SK-N-SH (cell line): Measurements from ENCODE around the gene CKAP2L. TPM values are rescaled to one million over a fixed set of nuclear protein-coding genes. Genes with fewer than 3 reads are reported as not detected.

Experiments
- CTCF ChIA-PET: fragments of 300-600, 350-600 bp; formaldehyde crosslinking; extraction: SDS; loops from one replicate; lab custom pipeline; 2021; lab: Yijun Ruan, JAX
- POLR2A ChIA-PET: fragments of 350-600 bp; sonication (Branson Sonifier 250); formaldehyde crosslinking; extraction: SDS; loops from one replicate; lab custom pipeline; 2020; ENCODE audit warnings: antibody characterized with exemption, inconsistent platforms; lab: Yijun Ruan, JAX
- DNase-seq: peaks from one replicate; pipeline ENCODE4 v3.0.0; 2012
- H2AFZ ChIP-seq: fragments of 200-600 bp; sonication (generic); 2 replicates; pipeline ENCODE4 v1.8.1; 2016; ENCODE audit warnings: antibody characterized with exemption, mild to moderate bottlenecking, low read depth
- H3F3A ChIP-seq: fragments of 200-600 bp; sonication (generic); replicated peaks from 2 replicates; pipeline ENCODE3; 2016; ENCODE audit warnings: antibody characterized with exemption, mild to moderate bottlenecking; ENCODE audit not compliant: insufficient read depth
- H3K27ac ChIP-seq, 2 experiments: fragments of 200-500 bp in 1 of 2; fragments of 200-600 bp in 1 of 2; sonication (Bioruptor generic) in 1 of 2; sonication (generic), shearing (Covaris generic) in 1 of 2; 2 replicates each; pipeline versions ENCODE4 v1.5.1 to v1.6.1; 2014 to 2016; ENCODE audit warnings: low read depth in 2 of 2, inconsistent platforms in 1 of 2, low read length in 1 of 2, mild to moderate bottlenecking in 1 of 2, mixed read lengths in 1 of 2
- H3K27me3 ChIP-seq: fragments of 200-600 bp; sonication (generic), shearing (Covaris generic); 2 replicates; pipeline ENCODE4 v1.6.1; 2016; ENCODE audit warnings: mixed run types; ENCODE audit not compliant: insufficient read depth
- H3K36me3 ChIP-seq, 2 experiments: fragments of 200-500 bp in 1 of 2; fragments of 200-600 bp in 1 of 2; sonication (Bioruptor generic) in 1 of 2; sonication (generic) in 1 of 2; replicated peaks in 1 of 2; 2 replicates each; pipeline versions ENCODE3 to v1.5.1; 2014 to 2016; ENCODE audit warnings: low read length in 1 of 2, mild to moderate bottlenecking in 1 of 2; ENCODE audit not compliant: insufficient read depth in 2 of 2, control insufficient read depth in 1 of 2
- H3K4me1 ChIP-seq, 2 experiments: fragments of 200-500 bp in 1 of 2; fragments of 200-600 bp in 1 of 2; sonication (Bioruptor generic) in 1 of 2; sonication (generic), shearing (Covaris generic) in 1 of 2; 2 replicates each; pipeline versions ENCODE4 v1.5.1 to v1.6.1; 2014 to 2016; ENCODE audit warnings: low read depth in 1 of 2, low read length in 1 of 2, mixed run types in 1 of 2; ENCODE audit not compliant: insufficient read depth in 2 of 2, control insufficient read depth in 1 of 2
- H3K4me2 ChIP-seq: fragments of 200-600 bp; sonication (generic), shearing (Covaris generic); 2 replicates; pipeline ENCODE4 v1.6.1; 2017; ENCODE audit warnings: mixed run types
- H3K4me3 ChIP-seq, 2 experiments: fragments of 200-500 bp in 1 of 2; fragments of 200-600 bp in 1 of 2; sonication (Bioruptor generic) in 1 of 2; sonication (generic), shearing (Covaris generic) in 1 of 2; 2 replicates each; pipeline versions ENCODE4 v1.5.1 to v1.8.1; 2014 to 2016; ENCODE audit warnings: low read depth in 2 of 2, inconsistent platforms in 1 of 2, low read length in 1 of 2, mild to moderate bottlenecking in 1 of 2, mixed read lengths in 1 of 2, moderate library complexity in 1 of 2
- H3K79me2 ChIP-seq: fragments of 200-600 bp; sonication (generic); 2 replicates; pipeline ENCODE4 v1.8.1; 2017; ENCODE audit warnings: mild to moderate bottlenecking; ENCODE audit not compliant: insufficient read depth
- H3K9ac ChIP-seq: fragments of 200-600 bp; sonication (generic); 2 replicates; pipeline ENCODE4 v1.6.1; 2017; ENCODE audit warnings: mixed run types
- H3K9me2 ChIP-seq: fragments of 200-600 bp; sonication (generic); 2 replicates; pipeline ENCODE4 v1.6.1; 2017; ENCODE audit warnings: mixed run types
- H3K9me3 ChIP-seq: fragments of 200-600 bp; sonication (generic); 2 replicates; pipeline ENCODE4 v1.6.1; 2017; ENCODE audit warnings: mixed run types, mild to moderate bottlenecking, moderate library complexity
- H4K20me1 ChIP-seq: fragments of 200-600 bp; sonication (generic); 2 replicates; pipeline ENCODE4 v1.6.1; 2017; ENCODE audit warnings: mild to moderate bottlenecking, mixed run types; ENCODE audit not compliant: insufficient read depth
- CHD2 ChIP-seq: fragments of 150-350 bp; IDR thresholded peaks from 2 replicates; pipeline ENCODE4 v1.6.1; 2018; ENCODE audit warnings: low read length; ENCODE audit not compliant: partially characterized antibody
- EP300 ChIP-seq, 2 experiments: IDR thresholded peaks; 2 replicates each; pipeline versions ENCODE4 v1.4.0 to v1.6.1; 2012; ENCODE audit warnings: borderline replicate concordance in 1 of 2, low read depth in 1 of 2, low read length in 1 of 2
- EZH2phosphoT487 ChIP-seq: fragments of 200-600 bp; sonication (generic); IDR thresholded peaks from 2 replicates; pipeline ENCODE4 v1.6.1; 2017; ENCODE audit warnings: low read depth, mixed run types, mild to moderate bottlenecking, antibody characterized with exemption, moderate library complexity, borderline replicate concordance
- FOSL2 ChIP-seq: IDR thresholded peaks from 2 replicates; pipeline ENCODE4 v1.4.0; 2012; ENCODE audit warnings: low read depth, mild to moderate bottlenecking, moderate library complexity, borderline replicate concordance
- FOXJ3 ChIP-seq: sonication (generic); formaldehyde crosslinking; IDR thresholded peaks from 2 replicates; pipeline ENCODE4 v1.5.1; 2020; ENCODE audit warnings: mild to moderate bottlenecking, missing genetic modification reagents
- GATA2 ChIP-seq: sonication (generic); formaldehyde crosslinking; IDR thresholded peaks from 2 replicates; pipeline ENCODE4 v1.5.0; 2020; ENCODE audit warnings: mild to moderate bottlenecking, missing genetic modification reagents
- IRF3 ChIP-seq: fragments of 150-350 bp; IDR thresholded peaks from 2 replicates; pipeline ENCODE4 v1.6.1; 2016; ENCODE audit warnings: mild to moderate bottlenecking, low read depth, low read length
- MAX ChIP-seq: IDR thresholded peaks from 2 replicates; pipeline ENCODE4 v1.4.0; 2012; ENCODE audit warnings: low read depth
- MEF2A ChIP-seq: IDR thresholded peaks from 2 replicates; pipeline ENCODE4 v1.4.0; 2012; ENCODE audit warnings: low read depth, borderline replicate concordance
- NFIC ChIP-seq: IDR thresholded peaks from 2 replicates; pipeline ENCODE4 v1.4.0; 2012; ENCODE audit warnings: borderline replicate concordance
- NRF1 ChIP-seq: IDR thresholded peaks from 2 replicates; pipeline ENCODE4 v1.6.1; 2012; ENCODE audit warnings: low read depth, mild to moderate bottlenecking, low read length
- POLR2AphosphoS5 ChIP-seq: IDR thresholded peaks from 2 replicates; pipeline ENCODE4 v1.6.1; 2012; ENCODE audit warnings: low read depth, low read length
- RCOR1 ChIP-seq: fragments of 150-350 bp; IDR thresholded peaks from 2 replicates; pipeline ENCODE4 v1.6.1; 2017; ENCODE audit warnings: antibody characterized with exemption, low read length
- RFX5 ChIP-seq: IDR thresholded peaks from 2 replicates; pipeline ENCODE4 v1.6.1; 2012; ENCODE audit warnings: mild to moderate bottlenecking, improper control_type of control experiment, low read length
- TEAD4 ChIP-seq: IDR thresholded peaks from 2 replicates; pipeline ENCODE4 v1.4.0; 2012; ENCODE audit warnings: mild to moderate bottlenecking, borderline replicate concordance; ENCODE audit not compliant: insufficient read depth
- ZBTB33 ChIP-seq: IDR thresholded peaks from 2 replicates; pipeline ENCODE4 v1.4.0; 2012; ENCODE audit warnings: low read depth, borderline replicate concordance
- WGBS: methylation state at CpG from one replicate; pipeline ENCODE4 v1.1.6; 2017; ENCODE audit warnings: low lambda C conversion rate; 5-methylcytosine and 5-hydroxymethylcytosine counted together
- polyA plus RNA-seq, 3 experiments: library from polyadenylated mRNA; depleted of rRNA; stranded (reverse); fragments of >200 nt; gene quantifications; 2 replicates each; pipeline ENCODE4 v1.2.3, GENCODE V29; 2012

Gene CKAP2L
- polyA plus RNA-seq, 1 of the 3 experiments (the other 2 are of a cell fraction) = 2.9 TPM

GRCh38 chr2:112705575-112705974 lies 58.8 kb downstream of the CKAP2L start:
- WGBS = 83% methylated on average over 4 of the region's 4 CpGs
- Histone ChIP-seq H3K4me1 (no peaks in the 10 kb centered on the region), H4K20me1 (no peaks in the 10 kb centered on the region), H3K9ac (no peak overlapping the region), H3K36me3 (no peaks in the 10 kb centered on the region), H2AFZ (no peak overlapping the region), H3K4me3 (no peak overlapping the region), H3K79me2 (no peaks in the 10 kb centered on the region), H3K27ac (no peak overlapping the region), H3K9me2 (no peaks in the 10 kb centered on the region), H3K27me3 (no peaks in the 10 kb centered on the region), H3K4me2 (no peak overlapping the region)
- no peak for DNase-seq
- POLR2A ChIA-PET = no interaction called here
- TF ChIP-seq NRF1 = no peak
- no peak for TF ChIP-seq EP300 (IDR thresholded peaks at IDR 0.05; ENCODE audit: borderline replicate concordance in 1 of 2, low read depth in 1 of 2, low read length in 1 of 2)
- no peak for TF ChIP-seq FOXJ3
- no peak for TF ChIP-seq IRF3
- TF ChIP-seq ZBTB33 = no peak
- TF ChIP-seq TEAD4 = no peak
- no peak for TF ChIP-seq NFIC
- TF ChIP-seq RFX5 = no peak
- no peak for TF ChIP-seq GATA2 (CRISPR knock-in tag)
- no peak for TF ChIP-seq MAX
- no peak for TF ChIP-seq CHD2
- no peak for TF ChIP-seq MEF2A
- TF ChIP-seq FOSL2 = no peak
- TF ChIP-seq, all 33 proteins: peak for 0
- CTCF ChIA-PET = interaction anchor here (1.0 to 5.6 kb wide), 3 partner anchors 14 to 106 kb away, joined by 3 to 22 read pairs (median 22); no protein-coding TSS in a partner anchor
- H3K9me3 ChIP-seq = no peaks in the 10 kb centered on the region
- H3F3A ChIP-seq = peaks cover 4% of the 10 kb centered on the region

GRCh38 chr2:112703684-112704083 lies 60.7 kb downstream of the CKAP2L start:
- H3K4me3 ChIP-seq = no peak overlapping the region
- 33% methylated on average over 2 of the region's 2 CpGs for WGBS
- DNase-seq = no peak
- H3K36me3 ChIP-seq = no peaks in the 10 kb centered on the region
- no peak overlapping the region for H2AFZ ChIP-seq
- H3K27me3 ChIP-seq = no peaks in the 10 kb centered on the region
- no peak overlapping the region for H3K4me2 ChIP-seq
- no peaks in the 10 kb centered on the region for H4K20me1 ChIP-seq
- H3K4me1 ChIP-seq = no peaks in the 10 kb centered on the region
- TF ChIP-seq POLR2AphosphoS5 = no peak
- TF ChIP-seq EZH2phosphoT487 = no peak
- TF ChIP-seq RCOR1 = no peak
- TF ChIP-seq, all 33 proteins: peak for 0
- Histone ChIP-seq H3K9me3 (no peaks in the 10 kb centered on the region), H3K9me2 (no peaks in the 10 kb centered on the region), H3K79me2 (no peaks in the 10 kb centered on the region), H3F3A (peaks cover 4% of the 10 kb centered on the region), H3K9ac (no peak overlapping the region), H3K27ac (no peak overlapping the region)
- ChIA-PET POLR2A (no interaction called here), CTCF (interaction anchor here (4.7 to 5.6 kb wide), 2 partner anchors 13 to 23 kb away, joined by 22 read pairs; no protein-coding TSS in a partner anchor)
